Right atrium auricular region (tissue), 2 donors: ENCODE results near the gene EFNA5. TPM values are rescaled to one million over a fixed set of nuclear protein-coding genes. Genes with fewer than 3 reads are reported as not detected.

Source experiments
- DNase-seq: peaks from one replicate; pipeline ENCODE4 v3.0.0-alpha.2; 2019; ENCODE audit warnings: low spot score
- H3K27ac ChIP-seq, 2 donors: fragments of 200-600 bp; sonication (generic); 1 replicate in 1 of 2; 2 replicates in 1 of 2; pipeline ENCODE4 v1.5.1; 2016 to 2019
- H3K27me3 ChIP-seq, 2 donors: fragments of 200-600 bp; sonication (generic); one replicate each; pipeline versions ENCODE4 v1.5.1 to v1.6.0; 2017 to 2019
- H3K36me3 ChIP-seq: fragments of 200-600 bp; sonication (generic); one replicate; pipeline ENCODE4 v1.5.1; 2016
- H3K4me1 ChIP-seq, 2 donors: fragments of 200-600 bp; sonication (generic); one replicate each; pipeline versions ENCODE4 v1.5.1 to v1.6.0; 2017 to 2019
- H3K4me3 ChIP-seq, 2 donors: fragments of 200-600 bp; sonication (generic); 1 replicate in 1 of 2; 2 replicates in 1 of 2; pipeline ENCODE4 v1.5.1; 2017 to 2019; ENCODE audit warnings: mild to moderate bottlenecking in 1 of 2, moderate library complexity in 1 of 2
- H3K9me3 ChIP-seq, 2 donors: fragments of 200-600 bp; sonication (generic); one replicate each; pipeline ENCODE4 v1.5.1; 2019
- total RNA-seq, 2 donors: library from RNA; depleted of rRNA; stranded (reverse); fragments of >200 nt; gene quantifications; one replicate each; pipeline ENCODE4 v1.1.0, GENCODE V29; 2016
- TF ChIP-seq, protein P1 (sequence below), 2 donors: fragments of 200-600 bp; sonication (generic); IDR thresholded peaks; one replicate each; pipeline ENCODE4 v1.5.1; 2019; ENCODE audit warnings: antibody characterized with exemption in 2 of 2

EFNA5 gene
- total RNA-seq, 2 donors from 2014 or later, result 17.0 to 19.2 TPM

DNA sequence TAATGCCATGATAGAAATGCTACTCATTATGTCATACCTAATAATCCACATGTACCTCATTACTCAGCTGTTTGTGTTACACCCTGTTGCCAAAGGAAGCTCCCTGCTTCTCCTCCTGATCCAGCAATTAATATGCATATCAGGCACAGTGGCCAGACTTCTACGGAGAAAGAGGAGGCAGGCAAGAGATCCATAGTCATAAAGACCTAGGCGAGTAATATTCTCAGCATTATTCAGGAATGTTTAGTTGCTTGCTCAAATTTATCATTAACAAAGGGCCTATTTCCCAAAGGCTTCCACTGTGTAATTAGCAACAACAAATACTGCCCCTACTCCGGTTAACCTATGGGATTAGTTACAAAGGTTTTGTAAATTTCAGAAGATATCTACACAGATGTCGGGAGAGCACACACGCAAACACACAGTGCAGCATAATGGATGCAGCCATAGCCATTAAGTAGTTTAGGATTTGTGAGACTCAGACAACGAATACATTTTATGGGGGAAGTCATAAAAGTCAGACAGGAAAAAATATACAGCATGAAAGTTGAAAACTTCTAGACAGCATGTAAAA is 192.6 kb downstream of the EFNA5 start:
- H3K27ac ChIP-seq, result peak overlapping the region in 1 of 2 donors; percentile 67
- no peak overlapping the region for H3K4me3 ChIP-seq
- TF ChIP-seq, protein P1, sequence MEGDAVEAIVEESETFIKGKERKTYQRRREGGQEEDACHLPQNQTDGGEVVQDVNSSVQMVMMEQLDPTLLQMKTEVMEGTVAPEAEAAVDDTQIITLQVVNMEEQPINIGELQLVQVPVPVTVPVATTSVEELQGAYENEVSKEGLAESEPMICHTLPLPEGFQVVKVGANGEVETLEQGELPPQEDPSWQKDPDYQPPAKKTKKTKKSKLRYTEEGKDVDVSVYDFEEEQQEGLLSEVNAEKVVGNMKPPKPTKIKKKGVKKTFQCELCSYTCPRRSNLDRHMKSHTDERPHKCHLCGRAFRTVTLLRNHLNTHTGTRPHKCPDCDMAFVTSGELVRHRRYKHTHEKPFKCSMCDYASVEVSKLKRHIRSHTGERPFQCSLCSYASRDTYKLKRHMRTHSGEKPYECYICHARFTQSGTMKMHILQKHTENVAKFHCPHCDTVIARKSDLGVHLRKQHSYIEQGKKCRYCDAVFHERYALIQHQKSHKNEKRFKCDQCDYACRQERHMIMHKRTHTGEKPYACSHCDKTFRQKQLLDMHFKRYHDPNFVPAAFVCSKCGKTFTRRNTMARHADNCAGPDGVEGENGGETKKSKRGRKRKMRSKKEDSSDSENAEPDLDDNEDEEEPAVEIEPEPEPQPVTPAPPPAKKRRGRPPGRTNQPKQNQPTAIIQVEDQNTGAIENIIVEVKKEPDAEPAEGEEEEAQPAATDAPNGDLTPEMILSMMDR (IDR thresholded peaks at IDR 0.05), result no peak
- H3K36me3 ChIP-seq, result no peaks in the 10 kb centered on the region
- DNase-seq, result no peak
- H3K4me1 ChIP-seq, result peaks cover 0 to 38% of the 10 kb centered on the region in 2 donors
- H3K27me3 ChIP-seq, result no peaks in the 10 kb centered on the region
- no peaks in the 10 kb centered on the region for H3K9me3 ChIP-seq

- Histone ChIP-seq H3K27ac (peak overlapping the region; percentile 0 to 67), H3K4me1 (peaks cover 0 to 36% of the 10 kb centered on the region in 2 donors)
- TF ChIP-seq, protein P1 (IDR thresholded peaks at IDR 0.05), result no peak
These were observed 193.2 kb downstream of the EFNA5 start for GRCh38 chr5:107477492-107477891.

DNA sequence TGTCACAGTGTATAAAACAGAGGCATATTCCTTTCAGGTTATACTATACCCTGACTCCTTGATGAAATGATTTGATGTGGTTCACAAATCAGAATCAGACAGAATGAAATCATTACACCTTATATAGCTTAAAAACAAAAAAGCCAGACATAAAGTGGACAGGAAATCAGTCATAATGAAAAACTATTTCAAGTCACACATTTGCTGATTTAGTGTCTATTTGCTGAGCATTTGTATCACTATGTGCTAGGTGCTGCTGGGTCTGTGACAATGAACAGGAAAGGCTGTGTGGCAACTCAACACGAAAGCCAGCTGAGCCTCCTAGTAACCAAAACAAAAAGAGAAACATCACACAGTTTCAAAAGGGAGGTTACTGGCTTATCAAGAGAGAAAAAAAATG is 194.0 kb downstream of the EFNA5 start:
- H3K36me3 ChIP-seq, result no peaks in the 10 kb centered on the region
- no peak for DNase-seq
- H3K4me3 ChIP-seq, result no peak overlapping the region
- H3K4me1 ChIP-seq, result peaks cover 0 to 29% of the 10 kb centered on the region in 2 donors
- no peaks in the 10 kb centered on the region for H3K27me3 ChIP-seq
- H3K27ac ChIP-seq, result peak overlapping the region; percentile 0 to 67
- TF ChIP-seq, protein P1 (IDR thresholded peaks at IDR 0.05), result no peak
- no peaks in the 10 kb centered on the region for H3K9me3 ChIP-seq

More at GRCh38 chr5:107477492-107477891, 193.2 kb downstream of the EFNA5 start:
- Histone ChIP-seq H3K9me3 (no peaks in the 10 kb centered on the region), H3K4me3 (no peak overlapping the region), H3K27me3 (no peaks in the 10 kb centered on the region), H3K36me3 (no peaks in the 10 kb centered on the region)
- DNase-seq, result no peak

DNA sequence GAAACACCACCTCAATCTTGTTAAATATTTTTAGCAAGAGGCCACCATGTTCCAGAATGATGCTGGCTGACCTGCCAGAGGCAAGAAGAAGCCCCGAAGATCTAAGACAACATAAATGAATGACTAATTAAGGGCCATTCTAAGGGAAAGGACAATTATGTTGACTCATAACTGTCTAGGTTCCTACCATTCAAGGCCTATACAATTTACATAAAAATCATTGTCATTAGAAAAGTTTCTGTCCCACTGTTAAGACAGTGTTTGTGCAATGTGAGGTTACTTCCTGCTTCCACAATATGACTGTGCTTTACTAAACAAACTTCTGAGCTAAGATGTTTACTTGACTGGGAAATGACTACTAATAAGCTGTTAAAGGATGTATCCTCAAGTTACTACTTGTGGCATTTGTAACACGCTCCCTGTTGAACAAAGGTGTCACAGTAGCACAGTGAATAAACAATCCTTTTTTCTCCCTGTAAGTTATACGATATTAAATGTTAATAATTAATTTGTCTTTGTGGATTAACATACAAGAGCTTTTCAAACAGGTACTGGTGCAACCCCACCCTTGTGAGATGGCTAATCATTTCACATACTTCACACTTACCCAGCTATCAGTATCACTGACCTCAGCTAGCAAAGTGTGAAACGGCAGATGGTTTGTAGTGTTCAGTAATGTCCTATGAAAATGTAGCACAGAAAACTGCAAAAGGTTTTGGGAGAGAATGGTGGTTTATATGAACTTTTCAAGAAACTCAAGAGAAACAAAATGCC is 195.8 kb downstream of the EFNA5 start:
- peak overlapping the region; percentile 10 to 67 for H3K27ac ChIP-seq
- H3K9me3 ChIP-seq, result no peaks in the 10 kb centered on the region
- H3K36me3 ChIP-seq, result no peaks in the 10 kb centered on the region
- TF ChIP-seq, protein P1 (IDR thresholded peaks at IDR 0.05), result no peak
- H3K4me1 ChIP-seq, result peaks cover 0 to 32% of the 10 kb centered on the region in 2 donors
- H3K4me3 ChIP-seq, result no peak overlapping the region
- DNase-seq, result no peak
- H3K27me3 ChIP-seq, result no peaks in the 10 kb centered on the region

DNA sequence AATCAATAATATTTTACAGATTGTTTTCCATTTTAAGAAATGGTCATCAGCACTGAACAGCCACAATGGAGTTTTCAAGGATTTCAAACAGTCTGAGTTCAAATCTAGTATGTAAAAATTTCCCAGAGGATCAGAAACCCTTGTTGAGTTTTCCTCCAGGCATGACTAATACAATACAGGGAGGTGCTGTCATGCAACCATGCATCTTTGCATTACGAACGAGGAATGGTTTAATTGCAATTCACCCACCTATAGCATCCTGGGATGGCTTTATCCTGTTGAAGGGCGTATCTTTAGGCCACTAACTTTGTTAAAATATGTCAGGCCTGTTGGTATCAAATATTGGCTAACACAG is 196.4 kb downstream of the EFNA5 start:
- Histone ChIP-seq H3K36me3 (no peaks in the 10 kb centered on the region), H3K4me3 (no peak overlapping the region), H3K27me3 (no peaks in the 10 kb centered on the region), H3K9me3 (no peaks in the 10 kb centered on the region), H3K4me1 (peaks cover 0 to 38% of the 10 kb centered on the region in 2 donors), H3K27ac (peak overlapping the region in 1 of 2 donors; percentile 67)
- TF ChIP-seq, protein P1 (IDR thresholded peaks at IDR 0.05), result no peak
- DNase-seq, result no peak
